HG02852 (cell line): ENCODE data around the gene PRKAR2B.
"Not testable (repeated sequence)": the region's sequence is repeated elsewhere in the genome, so short reads cannot be mapped to it uniquely, and the experiment has no call there.

Experiments used
- ATAC-seq: cut with Tn5 transposase; IDR thresholded peaks from one replicate; pipeline ENCODE4 v1.9.1; 2021; ENCODE audit warnings: mild to moderate bottlenecking, moderate library complexity; ENCODE audit not compliant: unreplicated experiment

The PRKAR2B gene

GRCh38 chr7:107151538-107151937, 107.0 kb downstream of the PRKAR2B start:
- ATAC-seq: no peak

GRCh38 chr7:107152011-107152410, 107.5 kb downstream of the PRKAR2B start:
- ATAC-seq: no peak

- ATAC-seq: no peak
These were observed 110.3 kb downstream of the PRKAR2B start for GRCh38 chr7:107154826-107155225.

GRCh38 chr7:107155726-107156125, 111.2 kb downstream of the PRKAR2B start:
- not testable (repeated sequence) for ATAC-seq

GRCh38 chr7:107157091-107157490, 112.6 kb downstream of the PRKAR2B start:
- no peak for ATAC-seq

GRCh38 chr7:107158028-107158427, 113.5 kb downstream of the PRKAR2B start:
- no peak for ATAC-seq

GRCh38 chr7:107160389-107160788, 115.9 kb downstream of the PRKAR2B start:
- ATAC-seq: no peak

GRCh38 chr7:107161415-107161814, 116.9 kb downstream of the PRKAR2B start:
- ATAC-seq: no peak

- no peak for ATAC-seq
These were observed 118.0 kb downstream of the PRKAR2B start for GRCh38 chr7:107162475-107162874.

- ATAC-seq: no peak
These were observed 119.6 kb downstream of the PRKAR2B start for GRCh38 chr7:107164092-107164491.

GRCh38 chr7:107165341-107165740, 120.8 kb downstream of the PRKAR2B start:
- no peak for ATAC-seq

- no peak for ATAC-seq
These were observed 122.4 kb downstream of the PRKAR2B start for GRCh38 chr7:107166736-107167426.

GRCh38 chr7:107167483-107168232, 123.2 kb downstream of the PRKAR2B start:
- no peak for ATAC-seq

GRCh38 chr7:107168233-107169119, 124.0 kb downstream of the PRKAR2B start, which contains the start of gene HBP1:
HBP1 (plus strand) TSS chr7:107169003; CDS start chr7:107179894, 10,891 bp downstream.
- ATAC-seq: peak; percentile 89

GRCh38 chr7:107169120-107170050, 124.9 kb downstream of the PRKAR2B start:
- ATAC-seq: peak; percentile 19

- ATAC-seq: no peak
These were observed 125.8 kb downstream of the PRKAR2B start for GRCh38 chr7:107170051-107170915.

- ATAC-seq: no peak
These were observed 127.0 kb downstream of the PRKAR2B start for GRCh38 chr7:107171496-107171895.

GRCh38 chr7:107172276-107173032, 127.9 kb downstream of the PRKAR2B start:
- no peak for ATAC-seq
